IMR-90 (cell line): ENCODE data around the gene RHBDD1.

ENCODE experiments used
- BHLHE40 ChIP-seq: fragments of 150-350 bp; IDR thresholded peaks from 2 replicates; pipeline ENCODE4 v1.6.1; 2016; ENCODE audit warnings: mild to moderate bottlenecking, low read depth, low read length
- FOS ChIP-seq: fragments of 150-350 bp; IDR thresholded peaks from 2 replicates; pipeline ENCODE4 v1.6.1; 2016; ENCODE audit warnings: low read depth, low read length
- MAFK ChIP-seq: IDR thresholded peaks from 2 replicates; pipeline ENCODE4 v1.6.1; 2012; ENCODE audit warnings: low read depth, low read length, improper control_type of control experiment
- MAZ ChIP-seq: IDR thresholded peaks from 2 replicates; pipeline ENCODE4 v1.6.1; 2012; ENCODE audit warnings: low read depth, mild to moderate bottlenecking, low read length, improper control_type of control experiment, moderate library complexity, borderline replicate concordance
- MXI1 ChIP-seq: IDR thresholded peaks from 2 replicates; pipeline ENCODE4 v1.6.1; 2012; ENCODE audit warnings: low read depth, mild to moderate bottlenecking, low read length, moderate library complexity, borderline replicate concordance
- POLR2A ChIP-seq: IDR thresholded peaks from 2 replicates; pipeline ENCODE4 v1.6.1; 2012; ENCODE audit warnings: mild to moderate bottlenecking, low read depth, low read length
- RAD21 ChIP-seq: IDR thresholded peaks from 2 replicates; pipeline ENCODE4 v1.6.1; 2012; ENCODE audit warnings: low read length, improper control_type of control experiment
- RCOR1 ChIP-seq: IDR thresholded peaks from 2 replicates; pipeline ENCODE4 v1.6.1; 2012; ENCODE audit warnings: mild to moderate bottlenecking, low read length, improper control_type of control experiment; ENCODE audit not compliant: insufficient replicate concordance
- SMC3 ChIP-seq: fragments of 150-350 bp; IDR thresholded peaks from 2 replicates; pipeline ENCODE4 v1.6.1; 2016; ENCODE audit warnings: low read depth, mild to moderate bottlenecking, antibody characterized with exemption, low read length, moderate library complexity
- TF ChIP-seq, protein P1 (sequence below): conservative IDR thresholded peaks from 2 replicates; pipeline ENCODE4 v1.5.1; 2012; ENCODE audit warnings: mild to moderate bottlenecking, low read depth, low read length, improper control_type of control experiment
- TF ChIP-seq, protein P2 (sequence below): fragments of 150-350 bp; IDR thresholded peaks from 2 replicates; pipeline ENCODE4 v1.6.1; 2017; ENCODE audit warnings: mild to moderate bottlenecking, antibody characterized with exemption, low read length, low read depth

DNA sequence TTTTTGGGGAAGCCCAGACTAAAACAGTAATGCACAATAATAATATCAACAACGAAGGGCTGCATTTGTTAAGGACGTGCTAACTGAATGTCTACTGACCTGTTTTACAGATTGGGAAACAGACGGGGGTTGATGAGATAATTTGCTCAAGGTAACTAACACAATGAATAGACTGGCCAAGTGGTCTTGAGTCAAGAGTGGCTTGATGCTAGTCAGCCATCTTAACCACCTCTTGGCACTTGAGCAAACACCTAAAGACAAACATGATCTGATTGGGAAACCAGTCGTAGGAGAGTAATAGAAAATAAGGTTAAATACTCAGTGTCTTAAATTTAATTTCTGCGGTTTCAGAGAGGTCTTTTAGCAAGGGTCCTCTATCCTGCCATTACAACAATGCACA is 14.2 kb downstream of the RHBDD1 start:
- TF ChIP-seq, protein P1, sequence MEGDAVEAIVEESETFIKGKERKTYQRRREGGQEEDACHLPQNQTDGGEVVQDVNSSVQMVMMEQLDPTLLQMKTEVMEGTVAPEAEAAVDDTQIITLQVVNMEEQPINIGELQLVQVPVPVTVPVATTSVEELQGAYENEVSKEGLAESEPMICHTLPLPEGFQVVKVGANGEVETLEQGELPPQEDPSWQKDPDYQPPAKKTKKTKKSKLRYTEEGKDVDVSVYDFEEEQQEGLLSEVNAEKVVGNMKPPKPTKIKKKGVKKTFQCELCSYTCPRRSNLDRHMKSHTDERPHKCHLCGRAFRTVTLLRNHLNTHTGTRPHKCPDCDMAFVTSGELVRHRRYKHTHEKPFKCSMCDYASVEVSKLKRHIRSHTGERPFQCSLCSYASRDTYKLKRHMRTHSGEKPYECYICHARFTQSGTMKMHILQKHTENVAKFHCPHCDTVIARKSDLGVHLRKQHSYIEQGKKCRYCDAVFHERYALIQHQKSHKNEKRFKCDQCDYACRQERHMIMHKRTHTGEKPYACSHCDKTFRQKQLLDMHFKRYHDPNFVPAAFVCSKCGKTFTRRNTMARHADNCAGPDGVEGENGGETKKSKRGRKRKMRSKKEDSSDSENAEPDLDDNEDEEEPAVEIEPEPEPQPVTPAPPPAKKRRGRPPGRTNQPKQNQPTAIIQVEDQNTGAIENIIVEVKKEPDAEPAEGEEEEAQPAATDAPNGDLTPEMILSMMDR = no peak
- TF ChIP-seq SMC3 (no peak), POLR2A (no peak), MAFK (no peak), MXI1 (no peak), BHLHE40 (no peak), RAD21 (no peak), RCOR1 (no peak), MAZ (no peak), FOS (no peak)
- TF ChIP-seq, protein P2, sequence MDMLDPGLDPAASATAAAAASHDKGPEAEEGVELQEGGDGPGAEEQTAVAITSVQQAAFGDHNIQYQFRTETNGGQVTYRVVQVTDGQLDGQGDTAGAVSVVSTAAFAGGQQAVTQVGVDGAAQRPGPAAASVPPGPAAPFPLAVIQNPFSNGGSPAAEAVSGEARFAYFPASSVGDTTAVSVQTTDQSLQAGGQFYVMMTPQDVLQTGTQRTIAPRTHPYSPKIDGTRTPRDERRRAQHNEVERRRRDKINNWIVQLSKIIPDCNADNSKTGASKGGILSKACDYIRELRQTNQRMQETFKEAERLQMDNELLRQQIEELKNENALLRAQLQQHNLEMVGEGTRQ = no peak
